GM03348 (cell line): ENCODE results near the gene TMF1.

ENCODE experiments used
- DNase-seq: peaks from one replicate; pipeline ENCODE4 v3.0.0; 2012; ENCODE audit warnings: low spot score

The TMF1 gene

GRCh38 chr3:69081583-69082262 lies 29.6 kb upstream of the TMF1 start:
- DNase-seq = no peak

- DNase-seq = peak; percentile 95
These were observed 28.2 kb upstream of the TMF1 start, which contains the start of gene UBA3 for GRCh38 chr3:69080233-69080920. Gene UBA3, minus strand, starts transcription at chr3:69080365. Its CDS starts 12 bp downstream, at chr3:69080353.

GRCh38 chr3:69079269-69080159 lies 27.4 kb upstream of the TMF1 start:
- DNase-seq = peak; percentile 59

- no peak for DNase-seq
These were observed 20.8 kb upstream of the TMF1 start for GRCh38 chr3:69072928-69073327.

- DNase-seq = no peak
These were observed 14.0 kb upstream of the TMF1 start for GRCh38 chr3:69066121-69066520.

- no peak for DNase-seq
These were observed 13.3 kb upstream of the TMF1 start for GRCh38 chr3:69065318-69065964.

GRCh38 chr3:69063636-69064035 lies 11.5 kb upstream of the TMF1 start:
- no peak for DNase-seq

GRCh38 chr3:69059688-69060087 lies 7.6 kb upstream of the TMF1 start:
- no peak for DNase-seq

GRCh38 chr3:69058947-69059224 lies 6.8 kb upstream of the TMF1 start:
- no peak for DNase-seq

GRCh38 chr3:69058180-69058946 lies 6.2 kb upstream of the TMF1 start:
- DNase-seq = no peak

- DNase-seq = no peak
These were observed 352 bp upstream of the TMF1 start for GRCh38 chr3:69052472-69052898.

- no peak for DNase-seq
These were observed 3.1 kb downstream of the TMF1 start for GRCh38 chr3:69048990-69049389.

GRCh38 chr3:69044608-69045007 lies 7.5 kb downstream of the TMF1 start:
- DNase-seq = no peak

GRCh38 chr3:69033470-69033869 lies 18.7 kb downstream of the TMF1 start:
- DNase-seq = peak; percentile 60

GRCh38 chr3:69032737-69033136 lies 19.4 kb downstream of the TMF1 start:
- DNase-seq = no peak

- DNase-seq = peak; percentile 25
These were observed 20.0 kb downstream of the TMF1 start for GRCh38 chr3:69032142-69032541.

- no peak for DNase-seq
These were observed 20.5 kb downstream of the TMF1 start for GRCh38 chr3:69031635-69032034.

GRCh38 chr3:69020857-69021256 lies 31.3 kb downstream of the TMF1 start:
- no peak for DNase-seq

GRCh38 chr3:69020424-69020823 lies 31.7 kb downstream of the TMF1 start:
- DNase-seq = no peak

- no peak for DNase-seq
These were observed 35.2 kb downstream of the TMF1 start for GRCh38 chr3:69016901-69017300.

GRCh38 chr3:69016102-69016501 lies 36.0 kb downstream of the TMF1 start:
- no peak for DNase-seq
